ENCODE results near the gene DHX34.

DNA sequence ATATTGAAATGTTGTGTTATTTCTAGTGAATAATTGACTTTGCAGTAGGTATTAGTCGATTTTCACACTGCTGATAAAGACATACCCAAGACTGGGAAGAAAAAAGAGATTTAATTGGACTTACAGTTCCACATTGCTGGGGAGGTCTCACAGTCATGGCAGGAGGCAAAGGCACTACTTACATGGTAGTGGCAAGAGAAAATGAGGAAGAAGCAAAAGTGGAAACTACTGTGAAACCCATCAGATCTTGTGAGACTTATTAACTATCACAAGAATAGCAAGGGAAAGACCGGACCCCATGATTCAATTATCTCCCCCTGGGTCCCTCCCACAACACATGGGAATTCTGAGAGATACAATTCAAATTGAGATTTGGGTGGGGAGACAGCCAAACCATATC, 27.1 kb upstream of the DHX34 start:
- TF ChIP-seq, protein P1, sequence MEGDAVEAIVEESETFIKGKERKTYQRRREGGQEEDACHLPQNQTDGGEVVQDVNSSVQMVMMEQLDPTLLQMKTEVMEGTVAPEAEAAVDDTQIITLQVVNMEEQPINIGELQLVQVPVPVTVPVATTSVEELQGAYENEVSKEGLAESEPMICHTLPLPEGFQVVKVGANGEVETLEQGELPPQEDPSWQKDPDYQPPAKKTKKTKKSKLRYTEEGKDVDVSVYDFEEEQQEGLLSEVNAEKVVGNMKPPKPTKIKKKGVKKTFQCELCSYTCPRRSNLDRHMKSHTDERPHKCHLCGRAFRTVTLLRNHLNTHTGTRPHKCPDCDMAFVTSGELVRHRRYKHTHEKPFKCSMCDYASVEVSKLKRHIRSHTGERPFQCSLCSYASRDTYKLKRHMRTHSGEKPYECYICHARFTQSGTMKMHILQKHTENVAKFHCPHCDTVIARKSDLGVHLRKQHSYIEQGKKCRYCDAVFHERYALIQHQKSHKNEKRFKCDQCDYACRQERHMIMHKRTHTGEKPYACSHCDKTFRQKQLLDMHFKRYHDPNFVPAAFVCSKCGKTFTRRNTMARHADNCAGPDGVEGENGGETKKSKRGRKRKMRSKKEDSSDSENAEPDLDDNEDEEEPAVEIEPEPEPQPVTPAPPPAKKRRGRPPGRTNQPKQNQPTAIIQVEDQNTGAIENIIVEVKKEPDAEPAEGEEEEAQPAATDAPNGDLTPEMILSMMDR (IDR thresholded peaks at IDR 0.05; ENCODE audit: insufficient read depth, low read length, poor library complexity, severe bottlenecking), result no peak
- no peak for TF ChIP-seq EZH2phosphoT487 (conservative IDR thresholded peaks at IDR 0.05; ENCODE audit: low read length)

Data from SU-DHL-6 (cell line).